Uterus (tissue), 4 donors: ENCODE results near the gene P2RY14. TPM values are rescaled to one million over a fixed set of nuclear protein-coding genes. Genes with fewer than 3 reads are reported as not detected.

Experiments
- DNase-seq, 2 donors: peaks; one replicate each; pipeline ENCODE4 v3.0.0-alpha.2; 2019 to 2020
- H3K27ac ChIP-seq, 2 donors: fragments of 200-600 bp; sonication (generic); 1 replicate in 1 of 2; 2 replicates in 1 of 2; pipeline ENCODE4 v1.5.1; 2016 to 2018
- H3K27me3 ChIP-seq, 2 donors: fragments of 200-600 bp; sonication (generic); one replicate each; pipeline ENCODE4 v1.5.1; 2018 to 2019; ENCODE audit warnings: control low read depth in 1 of 2
- H3K36me3 ChIP-seq, 2 donors: fragments of 200-600 bp; sonication (generic); one replicate each; pipeline ENCODE4 v1.5.1; 2019; ENCODE audit warnings: control low read depth in 1 of 2
- H3K4me1 ChIP-seq, 2 donors: fragments of 200-600 bp; sonication (generic); one replicate each; pipeline ENCODE4 v1.5.1; 2018 to 2019; ENCODE audit warnings: control low read depth in 1 of 2
- H3K4me3 ChIP-seq, 2 donors: fragments of 200-600 bp; sonication (generic); 1 replicate in 1 of 2; 2 replicates in 1 of 2; pipeline ENCODE4 v1.5.1; 2018 to 2019; ENCODE audit warnings: mild to moderate bottlenecking in 1 of 2
- H3K9me3 ChIP-seq, 2 donors: fragments of 200-600 bp; sonication (generic); one replicate each; pipeline ENCODE4 v1.5.1; 2019; ENCODE audit warnings: control low read depth in 1 of 2
- POLR2A ChIP-seq, 2 donors: fragments of 450-650 bp; IDR thresholded peaks; one replicate each; pipeline ENCODE4 v1.6.1; 2016; ENCODE audit warnings: antibody characterized with exemption in 2 of 2, mild to moderate bottlenecking in 1 of 2, moderate library complexity in 1 of 2
- intact Hi-C: fragments of 100-400 bp; cut with DNase I; formaldehyde crosslinking; loops from one replicate; pipeline ENCODE4 v1.15.1; 2023; ENCODE audit warnings: low total_unique reads
- total RNA-seq, 4 donors: library from RNA; depleted of rRNA in 3 of 4; stranded (reverse); fragments of >200 nt in 3 of 4; gene quantifications; one replicate each; pipeline versions ENCODE4 v1.1.0 to v1.2.4, GENCODE V29; 2014 to 2023
- TF ChIP-seq, protein P1 (sequence below), 4 experiments: fragments of 200-600 bp in 2 of 4; fragments of 450-650 bp in 2 of 4; sonication (generic) in 2 of 4; IDR thresholded peaks; one replicate each; pipeline ENCODE4 v1.5.1; 2016 to 2019; ENCODE audit warnings: antibody characterized with exemption in 4 of 4, mild to moderate bottlenecking in 2 of 4, moderate library complexity in 1 of 4
- donor health status: DM: yes; HTN: yes; CAD: no.

P2RY14 gene
- total RNA-seq, 4 donors from 2014 or later, result 0.51 to 2.6 (median 0.61) TPM

DNA sequence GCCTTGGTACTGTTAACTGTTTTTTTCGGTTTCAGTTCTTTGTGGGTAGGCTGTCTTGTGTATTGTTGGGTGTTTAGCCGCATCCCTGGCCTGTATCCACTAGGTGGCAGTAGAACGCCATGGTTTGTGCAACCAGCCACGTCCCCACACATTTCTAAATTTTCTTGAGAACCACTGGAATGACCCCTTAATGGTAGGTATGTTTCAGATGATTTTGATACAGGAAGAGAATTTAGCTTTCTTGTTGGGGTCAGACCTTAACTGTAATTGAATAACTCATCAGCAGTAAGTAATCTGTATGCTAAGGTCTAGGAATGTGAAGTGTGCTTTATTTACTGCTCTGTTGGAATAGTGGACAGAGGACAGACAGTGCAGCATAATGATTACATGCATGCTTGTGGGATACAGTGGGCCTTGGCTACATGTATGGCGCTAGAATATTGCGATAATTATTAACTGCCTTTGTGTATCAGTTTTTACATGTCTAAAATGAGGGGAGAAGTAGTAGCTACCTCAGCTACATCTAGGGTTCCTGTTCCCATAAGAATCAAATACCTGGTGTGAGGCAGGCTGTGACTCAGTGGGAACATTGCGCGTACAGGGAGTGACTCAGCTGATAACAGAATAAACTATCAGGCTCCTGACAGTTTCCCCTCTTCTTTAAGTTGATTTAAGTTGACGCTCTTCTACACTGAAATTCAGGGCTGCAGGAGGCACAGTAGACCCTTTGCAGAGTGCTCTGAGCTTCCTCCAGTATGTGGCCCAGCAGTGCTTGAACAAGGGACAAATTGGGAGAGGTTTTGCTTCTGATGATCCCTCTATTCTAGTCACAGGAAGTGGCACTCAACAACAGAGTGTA, 50.3 kb downstream of the P2RY14 start:
- Histone ChIP-seq H3K27ac (peak overlapping the region in 1 of 2 donors; percentile 14), H3K36me3 (no peaks in the 10 kb centered on the region), H3K4me3 (no peak overlapping the region), H3K9me3 (no peaks in the 10 kb centered on the region), H3K27me3 (no peaks in the 10 kb centered on the region), H3K4me1 (no peaks in the 10 kb centered on the region)
- TF ChIP-seq, protein P1, sequence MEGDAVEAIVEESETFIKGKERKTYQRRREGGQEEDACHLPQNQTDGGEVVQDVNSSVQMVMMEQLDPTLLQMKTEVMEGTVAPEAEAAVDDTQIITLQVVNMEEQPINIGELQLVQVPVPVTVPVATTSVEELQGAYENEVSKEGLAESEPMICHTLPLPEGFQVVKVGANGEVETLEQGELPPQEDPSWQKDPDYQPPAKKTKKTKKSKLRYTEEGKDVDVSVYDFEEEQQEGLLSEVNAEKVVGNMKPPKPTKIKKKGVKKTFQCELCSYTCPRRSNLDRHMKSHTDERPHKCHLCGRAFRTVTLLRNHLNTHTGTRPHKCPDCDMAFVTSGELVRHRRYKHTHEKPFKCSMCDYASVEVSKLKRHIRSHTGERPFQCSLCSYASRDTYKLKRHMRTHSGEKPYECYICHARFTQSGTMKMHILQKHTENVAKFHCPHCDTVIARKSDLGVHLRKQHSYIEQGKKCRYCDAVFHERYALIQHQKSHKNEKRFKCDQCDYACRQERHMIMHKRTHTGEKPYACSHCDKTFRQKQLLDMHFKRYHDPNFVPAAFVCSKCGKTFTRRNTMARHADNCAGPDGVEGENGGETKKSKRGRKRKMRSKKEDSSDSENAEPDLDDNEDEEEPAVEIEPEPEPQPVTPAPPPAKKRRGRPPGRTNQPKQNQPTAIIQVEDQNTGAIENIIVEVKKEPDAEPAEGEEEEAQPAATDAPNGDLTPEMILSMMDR (IDR thresholded peaks at IDR 0.05), result peak; percentile 81 to 92 (median 88)
- no peak for TF ChIP-seq POLR2A (IDR thresholded peaks at IDR 0.05)
- intact Hi-C loops, result loop anchor here (10.0 kb wide), 1 partner anchor 57 kb away; no protein-coding TSS in a partner anchor
- DNase-seq, result peak; percentile 72 to 78

DNA sequence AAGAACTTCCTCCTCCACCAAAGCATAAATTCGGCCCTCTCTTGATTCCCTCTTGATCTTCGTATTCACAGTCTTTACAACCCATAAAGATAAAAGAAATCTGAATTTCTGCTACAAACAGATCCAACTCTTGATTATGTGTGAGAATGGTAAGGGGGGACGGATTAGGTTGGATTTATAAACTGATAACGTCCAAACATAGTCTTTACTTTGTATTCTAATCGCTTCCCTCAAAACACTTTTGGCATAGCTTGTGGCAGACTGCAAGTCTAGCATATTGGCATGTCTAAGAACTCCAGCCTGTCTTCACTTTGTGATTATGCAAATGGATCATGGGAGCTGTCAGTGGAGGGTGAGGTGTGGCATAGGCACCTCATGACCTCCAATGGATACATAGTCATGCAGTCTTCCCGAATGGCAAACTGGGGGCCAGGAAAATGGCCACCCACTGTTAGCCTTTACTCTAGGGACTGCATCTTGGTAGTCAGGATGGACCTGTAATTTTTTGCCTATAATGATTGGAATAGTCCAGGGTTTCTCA, 51.0 kb downstream of the P2RY14 start:
- H3K4me1 ChIP-seq, result no peaks in the 10 kb centered on the region
- H3K9me3 ChIP-seq, result no peaks in the 10 kb centered on the region
- DNase-seq, result no peak
- H3K36me3 ChIP-seq, result no peaks in the 10 kb centered on the region
- H3K27me3 ChIP-seq, result no peaks in the 10 kb centered on the region
- no peak overlapping the region for H3K4me3 ChIP-seq
- H3K27ac ChIP-seq, result peak overlapping the region in 1 of 2 donors; percentile 20
- intact Hi-C loops, result loop anchor here (10.0 kb wide), 1 partner anchor 57 kb away; no protein-coding TSS in a partner anchor
- TF ChIP-seq, protein P1 (IDR thresholded peaks at IDR 0.05), result no peak
- no peak for TF ChIP-seq POLR2A (IDR thresholded peaks at IDR 0.05)

DNA sequence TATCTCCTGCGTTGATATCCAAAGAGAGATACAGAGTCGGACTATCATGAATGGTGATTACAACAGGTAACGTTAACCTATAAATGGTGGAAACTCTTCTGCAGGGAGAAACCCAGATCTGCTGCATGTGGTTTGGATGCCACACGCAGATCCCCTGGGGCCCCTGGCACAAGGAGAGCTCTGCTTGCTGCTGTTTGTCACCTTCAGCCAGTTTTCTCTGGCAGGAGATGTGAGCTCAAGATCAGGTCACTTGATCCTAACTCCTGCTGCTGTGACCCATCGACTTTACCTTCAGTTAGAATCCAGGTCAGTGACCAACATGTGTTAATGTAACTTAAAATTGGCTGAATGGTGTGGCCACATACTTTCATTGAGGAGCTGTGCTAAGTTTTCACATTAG, 51.5 kb downstream of the P2RY14 start:
- no peaks in the 10 kb centered on the region for H3K36me3 ChIP-seq
- no peaks in the 10 kb centered on the region for H3K27me3 ChIP-seq
- no peak for DNase-seq
- H3K4me3 ChIP-seq, result no peak overlapping the region
- no peaks in the 10 kb centered on the region for H3K4me1 ChIP-seq
- intact Hi-C loops, result loop anchor here (10.0 kb wide), 1 partner anchor 58 kb away; no protein-coding TSS in a partner anchor
- H3K27ac ChIP-seq, result no peak overlapping the region
- TF ChIP-seq POLR2A (IDR thresholded peaks at IDR 0.05), result no peak
- TF ChIP-seq, protein P1 (IDR thresholded peaks at IDR 0.05), result no peak
- no peaks in the 10 kb centered on the region for H3K9me3 ChIP-seq

DNA sequence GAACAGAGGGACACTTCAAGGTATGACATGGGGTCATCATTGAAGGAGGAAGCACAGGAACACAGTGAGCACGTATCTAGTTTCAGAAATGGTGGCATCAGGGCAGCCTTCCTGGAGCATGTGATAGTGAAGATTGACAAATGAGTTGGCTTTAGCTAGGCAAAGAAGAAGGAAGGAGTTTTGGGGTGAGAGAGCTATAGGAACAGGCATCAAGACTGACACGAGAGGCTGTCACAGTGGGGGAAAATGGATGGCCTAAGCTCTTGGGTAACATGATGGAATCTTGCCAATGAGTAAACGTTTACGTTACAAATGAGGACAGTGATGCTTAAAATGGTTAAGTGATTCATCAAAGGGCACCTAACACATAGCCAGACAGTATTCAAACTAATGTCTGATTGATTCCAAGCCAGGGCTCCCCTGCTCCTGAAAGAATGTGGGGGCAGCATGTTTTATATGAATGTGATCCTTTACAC, 52.2 kb downstream of the P2RY14 start:
- intact Hi-C loops, result loop anchor here (10.0 kb wide), 1 partner anchor 59 kb away; no protein-coding TSS in a partner anchor
- H3K36me3 ChIP-seq, result no peaks in the 10 kb centered on the region
- H3K9me3 ChIP-seq, result no peaks in the 10 kb centered on the region
- no peak for TF ChIP-seq POLR2A (IDR thresholded peaks at IDR 0.05)
- TF ChIP-seq, protein P1 (IDR thresholded peaks at IDR 0.05), result no peak
- no peak for DNase-seq
- no peak overlapping the region for H3K27ac ChIP-seq
- H3K4me3 ChIP-seq, result no peak overlapping the region
- no peaks in the 10 kb centered on the region for H3K27me3 ChIP-seq
- no peaks in the 10 kb centered on the region for H3K4me1 ChIP-seq
